Transverse colon (tissue), 4 donors: ENCODE measurements around the gene OSBPL3. TPM values are rescaled to one million over a fixed set of nuclear protein-coding genes. Genes with fewer than 3 reads are reported as not detected.

ENCODE experiments used
- DNase-seq: peaks from one replicate; pipeline ENCODE4 v3.0.0-alpha.2; 2019
- H3K27ac ChIP-seq, 4 donors: fragments of 200-600 bp; sonication (generic); 2 replicates each; pipeline ENCODE4 v1.5.1; 2016 to 2018; ENCODE audit warnings: inconsistent platforms in 4 of 4
- H3K27me3 ChIP-seq: fragments of 200-600 bp; sonication (generic); 2 replicates; pipeline ENCODE4 v1.5.1; 2017; ENCODE audit warnings: inconsistent platforms
- H3K36me3 ChIP-seq, 4 donors: fragments of 200-600 bp; sonication (generic); 2 replicates each; pipeline ENCODE4 v1.5.1; 2017 to 2019; ENCODE audit warnings: inconsistent platforms in 4 of 4
- H3K4me1 ChIP-seq, 4 donors: fragments of 200-600 bp; sonication (generic); 2 replicates each; pipeline ENCODE4 v1.5.1; 2017 to 2020; ENCODE audit warnings: inconsistent platforms in 4 of 4
- H3K4me3 ChIP-seq, 4 donors: fragments of 200-600 bp; sonication (generic); 1 replicate in 1 of 4; 2 replicates in 3 of 4; pipeline versions ENCODE4 v1.5.1 to v1.6.1; 2017 to 2019; ENCODE audit warnings: inconsistent platforms in 4 of 4
- H3K9me3 ChIP-seq, 2 donors: fragments of 200-600 bp; sonication (generic); 2 replicates each; pipeline ENCODE4 v1.5.1; 2017 to 2019; ENCODE audit warnings: inconsistent platforms in 2 of 2
- EP300 ChIP-seq: sonication (generic); formaldehyde crosslinking; IDR thresholded peaks from one replicate; pipeline ENCODE4 v1.6.1; 2017; ENCODE audit warnings: antibody characterized with exemption, low read depth
- POLR2A ChIP-seq: fragments of 450-650 bp; IDR thresholded peaks from one replicate; pipeline ENCODE4 v1.6.1; 2016; ENCODE audit warnings: antibody characterized with exemption, mild to moderate bottlenecking, moderate library complexity
- POLR2AphosphoS5 ChIP-seq, 3 donors: sonication (generic); formaldehyde crosslinking; IDR thresholded peaks; one replicate each; pipeline ENCODE4 v1.6.1; 2016; ENCODE audit warnings: antibody characterized with exemption in 3 of 3
- WGBS, 2 donors: methylation state at CpG; one replicate each; pipeline ENCODE4 v1.1.5; 2018; ENCODE audit warnings: low coverage in 1 of 2; 5-methylcytosine and 5-hydroxymethylcytosine counted together
- in situ Hi-C, 4 donors: fragments of 200-750 bp; cut with MboI; loops; one replicate each; pipeline versions ENCODE4 v1.15.0 to v1.15.1; 2017; ENCODE audit warnings: low sequenced_read_pairs in 3 of 4, low pct_ligation_motif_present in 1 of 4, low pct_unique_long_range_greater_than_20kb in 1 of 4
- intact Hi-C: fragments of 100-400 bp; cut with DNase I; formaldehyde crosslinking; loops from one replicate; pipeline ENCODE4 v1.15.1; 2023; ENCODE audit warnings: low total_unique reads
- total RNA-seq, 4 donors: library from RNA; depleted of rRNA; stranded (reverse); fragments of >200 nt; gene quantifications; one replicate each; pipeline ENCODE4 v1.1.0, GENCODE V29; 2016
- TF ChIP-seq, protein P1 (sequence below), 5 experiments: fragments of 200-600 bp in 3 of 5; fragments of 450-650 bp in 2 of 5; sonication (generic) in 3 of 5; IDR thresholded peaks; 1 replicate in 2 of 5; 2 replicates in 3 of 5; pipeline ENCODE4 v1.5.1; 2016 to 2017; ENCODE audit warnings: antibody characterized with exemption in 5 of 5, inconsistent platforms in 3 of 5, mild to moderate bottlenecking in 2 of 5, moderate library complexity in 1 of 5

The OSBPL3 gene
- total RNA-seq, 4 donors from 2014 or later = 6.7 to 20.6 (median 8.0) TPM

DNA sequence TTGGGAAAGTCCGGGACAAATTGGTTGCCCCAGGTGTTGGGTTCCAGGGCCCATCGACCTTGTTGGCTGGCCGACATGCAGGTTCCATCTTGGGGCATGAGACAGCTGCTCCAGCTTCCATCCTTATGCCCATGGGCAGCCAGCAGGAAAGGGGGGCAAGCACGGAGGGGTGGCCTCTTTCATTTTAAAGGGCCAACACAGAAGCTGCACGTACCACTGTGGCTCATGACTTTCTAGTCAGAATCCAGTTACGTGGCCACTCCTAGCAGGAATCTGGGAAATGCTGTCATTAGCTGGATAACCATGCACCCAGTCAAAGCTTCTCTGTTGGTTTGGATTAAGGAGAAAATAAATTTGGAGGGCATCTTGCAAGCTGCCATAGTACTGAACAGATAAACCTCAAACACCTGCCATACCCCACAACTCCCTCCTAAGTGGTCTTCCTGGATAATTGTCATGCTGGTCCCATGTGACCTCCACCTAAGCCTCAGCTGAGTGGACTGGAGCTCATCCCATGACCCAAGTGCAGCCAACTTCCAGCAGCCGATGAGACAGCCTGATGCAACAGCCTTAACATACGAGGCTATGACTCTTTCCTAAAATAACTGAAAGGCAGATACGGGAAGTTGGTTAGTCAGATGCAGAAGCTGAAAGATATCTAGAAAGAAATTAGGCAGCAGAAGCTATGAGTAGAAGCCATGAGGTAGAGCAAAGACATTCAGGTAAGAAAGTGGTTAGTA is 201.3 kb downstream of the OSBPL3 start:
- H3K27ac ChIP-seq = no peak overlapping the region
- no peaks in the 10 kb centered on the region for H3K9me3 ChIP-seq
- DNase-seq = no peak
- H3K36me3 ChIP-seq = no peaks in the 10 kb centered on the region
- intact Hi-C loops (no loop called here), in situ Hi-C loops (no loop called here)
- TF ChIP-seq, protein P1, sequence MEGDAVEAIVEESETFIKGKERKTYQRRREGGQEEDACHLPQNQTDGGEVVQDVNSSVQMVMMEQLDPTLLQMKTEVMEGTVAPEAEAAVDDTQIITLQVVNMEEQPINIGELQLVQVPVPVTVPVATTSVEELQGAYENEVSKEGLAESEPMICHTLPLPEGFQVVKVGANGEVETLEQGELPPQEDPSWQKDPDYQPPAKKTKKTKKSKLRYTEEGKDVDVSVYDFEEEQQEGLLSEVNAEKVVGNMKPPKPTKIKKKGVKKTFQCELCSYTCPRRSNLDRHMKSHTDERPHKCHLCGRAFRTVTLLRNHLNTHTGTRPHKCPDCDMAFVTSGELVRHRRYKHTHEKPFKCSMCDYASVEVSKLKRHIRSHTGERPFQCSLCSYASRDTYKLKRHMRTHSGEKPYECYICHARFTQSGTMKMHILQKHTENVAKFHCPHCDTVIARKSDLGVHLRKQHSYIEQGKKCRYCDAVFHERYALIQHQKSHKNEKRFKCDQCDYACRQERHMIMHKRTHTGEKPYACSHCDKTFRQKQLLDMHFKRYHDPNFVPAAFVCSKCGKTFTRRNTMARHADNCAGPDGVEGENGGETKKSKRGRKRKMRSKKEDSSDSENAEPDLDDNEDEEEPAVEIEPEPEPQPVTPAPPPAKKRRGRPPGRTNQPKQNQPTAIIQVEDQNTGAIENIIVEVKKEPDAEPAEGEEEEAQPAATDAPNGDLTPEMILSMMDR (IDR thresholded peaks at IDR 0.05) = no peak
- TF ChIP-seq POLR2A = no peak
- no peaks in the 10 kb centered on the region for H3K4me1 ChIP-seq
- WGBS, 2 donors = 77 to 100% methylated on average over 1 to 9 of the region's 9 CpGs
- H3K4me3 ChIP-seq = no peak overlapping the region
- H3K27me3 ChIP-seq = no peaks in the 10 kb centered on the region

DNA sequence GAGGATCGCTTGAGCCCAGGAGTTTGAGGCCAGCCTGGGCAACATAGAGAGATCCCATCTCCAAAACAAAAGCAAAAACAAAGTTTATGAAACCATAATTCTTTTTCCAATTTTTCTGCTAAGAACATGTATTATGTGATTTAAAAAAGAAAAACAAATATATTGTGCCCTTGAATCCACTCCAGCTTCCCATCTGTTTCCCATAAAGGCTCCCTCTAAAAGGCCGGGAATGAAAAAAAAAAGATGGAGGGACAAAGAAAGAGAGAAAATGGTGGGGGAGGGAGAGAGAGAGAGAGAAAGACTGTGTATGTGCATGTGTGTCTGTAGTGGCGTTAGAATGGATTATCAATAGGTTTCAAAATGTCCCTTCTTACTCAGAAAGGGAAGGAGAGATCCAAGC is 202.2 kb downstream of the OSBPL3 start:
- no peak overlapping the region for H3K4me3 ChIP-seq
- no peaks in the 10 kb centered on the region for H3K9me3 ChIP-seq
- no peaks in the 10 kb centered on the region for H3K36me3 ChIP-seq
- in situ Hi-C loops = no loop called here
- no peaks in the 10 kb centered on the region for H3K4me1 ChIP-seq
- WGBS, 2 donors = 68 to 82% methylated on average over 3 of the region's 3 CpGs
- DNase-seq = no peak
- TF ChIP-seq, protein P1 (IDR thresholded peaks at IDR 0.05) = no peak
- TF ChIP-seq POLR2AphosphoS5 (IDR thresholded peaks at IDR 0.05) (no peak), EP300 (no peak), POLR2A (no peak)
- no peak overlapping the region for H3K27ac ChIP-seq
- H3K27me3 ChIP-seq = no peaks in the 10 kb centered on the region
- intact Hi-C loops = no loop called here

GRCh38 chr7:24773646-24774045 is 206.3 kb downstream of the OSBPL3 start:
- in situ Hi-C loops (no loop called here), intact Hi-C loops (no loop called here)
- TF ChIP-seq, protein P1 (IDR thresholded peaks at IDR 0.05) = no peak
- TF ChIP-seq POLR2A (no peak), EP300 (no peak), POLR2AphosphoS5 (IDR thresholded peaks at IDR 0.05) (no peak)
- no peak for DNase-seq
- Histone ChIP-seq H3K9me3 (no peaks in the 10 kb centered on the region), H3K27ac (no peak overlapping the region), H3K4me1 (no peaks in the 10 kb centered on the region), H3K4me3 (no peak overlapping the region), H3K27me3 (no peaks in the 10 kb centered on the region), H3K36me3 (no peaks in the 10 kb centered on the region)

- H3K27ac ChIP-seq = no peak overlapping the region
- in situ Hi-C loops = no loop called here
Observed at GRCh38 chr7:24769851-24770250, 210.1 kb downstream of the OSBPL3 start.

More at GRCh38 chr7:24769851-24770250, 210.1 kb downstream of the OSBPL3 start:
- Histone ChIP-seq H3K4me3 (no peak overlapping the region), H3K36me3 (no peaks in the 10 kb centered on the region), H3K4me1 (no peaks in the 10 kb centered on the region), H3K27me3 (peaks cover 8% of the 10 kb centered on the region), H3K9me3 (no peaks in the 10 kb centered on the region)
- no peak for TF ChIP-seq POLR2A
- no peak for TF ChIP-seq EP300
- TF ChIP-seq, protein P1 (IDR thresholded peaks at IDR 0.05) = no peak
- no peak for TF ChIP-seq POLR2AphosphoS5 (IDR thresholded peaks at IDR 0.05)
- intact Hi-C loops = no loop called here
- DNase-seq = no peak
- 71% methylated on average over 2 of the region's 2 CpGs; no CpG with 5 or more reads in 1 of the 2 donors for WGBS, 2 donors
